WTC11 (cell line): ENCODE results near the gene HOXD12.

Source experiments
- ARID4B ChIP-seq: sonication (generic); formaldehyde crosslinking; IDR thresholded peaks from 2 replicates; pipeline ENCODE4 v1.8.0; 2023; ENCODE audit warnings: missing genetic modification reagents, mild to moderate bottlenecking, borderline replicate concordance
- ATF1 ChIP-seq: sonication (generic); formaldehyde crosslinking; IDR thresholded peaks from 2 replicates; pipeline ENCODE4 v1.8.1; 2023; ENCODE audit warnings: mild to moderate bottlenecking, moderate library complexity, missing genetic modification reagents
- ATF3 ChIP-seq: sonication (generic); formaldehyde crosslinking; conservative IDR thresholded peaks from 2 replicates; pipeline ENCODE4 v1.8.1; 2022; ENCODE audit warnings: mild to moderate bottlenecking, missing genetic modification reagents
- CREB1 ChIP-seq: sonication (generic); formaldehyde crosslinking; IDR thresholded peaks from 2 replicates; pipeline ENCODE4 v1.8.0; 2023; ENCODE audit warnings: mild to moderate bottlenecking, missing genetic modification reagents
- CTCF ChIP-seq: fragments of 200-600 bp; IDR thresholded peaks from 2 replicates; pipeline ENCODE4 v1.8.0; 2022; ENCODE audit warnings: antibody characterized with exemption
- IRF2 ChIP-seq: sonication (generic); formaldehyde crosslinking; IDR thresholded peaks from 2 replicates; pipeline ENCODE4 v1.8.0; 2022; ENCODE audit warnings: low read depth, missing genetic modification reagents, borderline replicate concordance
- NFE2L1 ChIP-seq: sonication (generic); formaldehyde crosslinking; IDR thresholded peaks from 2 replicates; pipeline ENCODE4 v1.8.1; 2023; ENCODE audit warnings: missing genetic modification reagents
- NFYB ChIP-seq: sonication (generic); formaldehyde crosslinking; conservative IDR thresholded peaks from 2 replicates; pipeline ENCODE4 v1.8.0; 2022; ENCODE audit warnings: low read depth, missing genetic modification reagents
- USF1 ChIP-seq: sonication (generic); formaldehyde crosslinking; IDR thresholded peaks from 2 replicates; pipeline ENCODE4 v1.8.0; 2022; ENCODE audit warnings: mild to moderate bottlenecking, missing genetic modification reagents
- ZBTB21 ChIP-seq: sonication (generic); formaldehyde crosslinking; IDR thresholded peaks from 2 replicates; pipeline ENCODE4 v1.8.1; 2023; ENCODE audit warnings: mild to moderate bottlenecking, missing genetic modification reagents, borderline replicate concordance
- ZNF281 ChIP-seq: sonication (generic); formaldehyde crosslinking; IDR thresholded peaks from 2 replicates; pipeline ENCODE4 v1.8.0; 2023; ENCODE audit warnings: mild to moderate bottlenecking, missing genetic modification reagents

GRCh38 chr2:176135035-176135440 is 35.4 kb downstream of the HOXD12 start:
- TF ChIP-seq CREB1 = no peak
- no peak for TF ChIP-seq CTCF
- no peak for TF ChIP-seq USF1 (CRISPR knock-in tag)
- no peak for TF ChIP-seq NFYB (CRISPR knock-in tag)
- TF ChIP-seq ATF1 (CRISPR knock-in tag) = no peak
- no peak for TF ChIP-seq ATF3 (CRISPR knock-in tag)
- no peak for TF ChIP-seq ZNF281 (CRISPR knock-in tag)
- no peak for TF ChIP-seq IRF2 (CRISPR knock-in tag)
- TF ChIP-seq ZBTB21 (CRISPR knock-in tag) = no peak
- no peak for TF ChIP-seq ARID4B (CRISPR knock-in tag)
- TF ChIP-seq NFE2L1 (CRISPR knock-in tag) = no peak
